ENCODE data around the gene ORC6. TPM values are rescaled to one million over a fixed set of nuclear protein-coding genes. Genes with fewer than 3 reads are reported as not detected.
A peak's percentile ranks its signal among the peaks of the same experiment; 100 is the strongest.

The ORC6 gene
- total RNA-seq, 1 donor from 2014 or later, result 64.3 TPM

DNA sequence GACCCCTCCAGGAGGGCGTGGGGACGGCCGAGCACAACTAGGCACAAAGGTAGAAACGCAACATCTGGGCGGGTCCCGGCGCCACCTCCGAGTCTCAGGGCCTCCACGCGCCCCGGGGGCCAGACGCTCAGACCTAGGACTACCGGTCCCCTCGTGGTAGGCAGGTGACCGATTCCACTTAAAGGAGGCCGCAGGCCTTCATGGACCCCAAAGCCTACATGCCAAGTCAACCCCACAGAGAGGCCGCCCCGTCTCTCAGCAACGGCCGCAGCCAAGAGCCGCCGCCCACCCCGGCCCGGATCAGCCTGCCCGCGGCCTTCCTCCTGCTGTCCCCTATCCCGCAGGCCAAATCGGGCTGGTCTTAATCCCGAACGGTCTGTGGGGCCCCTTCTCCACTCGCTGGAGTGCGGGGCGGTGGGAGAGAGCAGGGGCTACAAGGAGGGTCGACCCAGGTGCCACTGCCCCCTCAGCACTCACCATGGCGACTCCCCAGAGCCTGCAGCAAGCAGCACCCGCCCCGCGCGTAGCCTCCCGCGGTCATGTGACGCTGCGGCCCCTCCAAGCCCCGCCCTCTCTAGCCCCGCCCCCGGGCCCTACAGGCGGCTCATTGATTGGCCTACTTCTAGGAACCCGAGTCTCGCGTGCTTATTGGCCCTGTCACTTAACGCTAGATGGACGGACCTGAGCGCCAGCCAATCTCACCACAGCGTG lies 650 bp upstream of the ORC6 start, which contains the start of gene VPS35:
TSS of gene VPS35 (minus strand) at position 525 of the 711 bp plus-strand sequence. CDS start at position 480, 45 bp downstream.
- Mint-ChIP-seq H3K27ac (no peak within 1 kb of the TSS), H3K4me3 (no peak within 1 kb of the TSS), H3K27me3 (no peaks in the 10 kb centered on the region), H3K4me1 (peaks cover 38% of the 10 kb centered on the region), H3K9me3 (no peaks in the 10 kb centered on the region), H3K36me3 (ENCODE audit: low read depth) (peaks cover 13% of the 10 kb centered on the region)
- intact Hi-C loops (cut with micrococcal nuclease), result loop anchor here (1.0 to 5.0 kb wide), 8 partner anchors 16 to 773 kb away; partner anchors contain the start of genes C16orf87, DNAJA2, GPT2 and ITFG1
- DNase-seq, result peak; percentile 100

DNA sequence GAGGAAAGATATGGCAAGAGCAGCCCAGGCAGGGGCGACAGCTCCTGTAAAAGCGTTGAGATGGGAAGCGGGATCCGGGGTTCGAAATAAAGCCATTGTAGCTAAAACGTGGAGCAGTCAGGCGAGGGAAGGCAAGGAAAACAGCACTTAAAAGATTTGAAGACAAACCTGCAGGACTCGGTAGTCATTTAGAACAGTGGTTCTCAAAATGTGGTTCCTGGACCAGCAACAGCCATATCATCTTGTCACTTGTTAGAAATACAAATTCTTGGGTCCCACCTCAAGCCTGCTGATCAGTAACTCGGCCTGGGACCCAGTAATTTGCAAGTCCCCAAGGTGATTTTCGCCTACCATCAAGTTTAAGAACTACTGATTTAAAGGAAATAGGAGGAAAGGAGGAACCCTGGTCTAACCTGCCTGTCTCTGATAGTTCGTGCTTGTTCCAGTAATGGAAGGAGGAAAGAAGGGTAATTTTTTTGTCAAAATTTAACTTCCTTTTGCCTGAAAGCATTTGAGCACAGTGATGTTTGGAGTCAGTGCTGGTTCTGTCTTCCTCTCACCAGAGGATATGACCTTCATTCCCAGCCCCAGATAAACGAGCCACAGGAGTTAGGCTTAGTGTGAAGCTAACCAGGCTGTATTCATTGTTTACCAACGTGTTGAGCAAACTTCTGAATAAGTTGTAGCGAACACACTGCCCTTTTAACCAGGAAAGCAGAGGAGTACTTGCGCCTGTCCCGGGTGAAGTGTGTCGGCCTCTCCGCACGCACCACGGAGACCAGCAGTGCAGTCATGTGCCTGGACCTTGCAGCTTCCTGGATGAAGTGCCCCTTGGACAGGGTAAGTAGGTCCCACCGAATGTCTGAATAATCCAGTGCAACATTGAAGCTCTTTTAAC lies 1.1 kb downstream of the ORC6 start:
- Mint-ChIP-seq H3K4me1 (peaks cover 29% of the 10 kb centered on the region), H3K27me3 (no peaks in the 10 kb centered on the region), H3K36me3 (ENCODE audit: low read depth) (peaks cover 22% of the 10 kb centered on the region), H3K27ac (no peak overlapping the region), H3K4me3 (no peak overlapping the region), H3K9me3 (no peaks in the 10 kb centered on the region)
- peak; percentile 62 for DNase-seq
- intact Hi-C loops (cut with micrococcal nuclease), result no loop called here

DNA sequence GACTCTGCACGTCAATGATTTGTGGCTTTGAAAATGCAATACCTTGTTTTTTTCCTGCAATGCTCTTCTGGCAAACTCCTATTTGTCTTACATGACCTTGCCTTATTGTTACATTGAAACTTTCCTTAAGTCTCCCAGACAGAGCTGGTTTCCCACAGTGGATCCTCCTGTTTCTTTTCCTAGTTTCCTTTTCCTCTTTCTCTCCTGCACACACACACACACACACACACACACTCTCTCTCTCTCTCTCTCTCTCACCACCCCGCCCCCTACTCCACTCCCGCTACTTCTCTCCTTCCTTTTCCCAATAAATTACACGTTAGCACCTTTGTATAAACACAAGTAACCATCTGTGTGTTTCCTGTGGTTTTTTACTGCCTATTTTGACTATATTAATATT lies 2.3 kb downstream of the ORC6 start:
- Mint-ChIP-seq H3K27me3 (no peaks in the 10 kb centered on the region), H3K4me3 (no peak overlapping the region), H3K36me3 (ENCODE audit: low read depth) (peaks cover 30% of the 10 kb centered on the region), H3K4me1 (peaks cover 29% of the 10 kb centered on the region), H3K9me3 (no peaks in the 10 kb centered on the region), H3K27ac (no peak overlapping the region)
- intact Hi-C loops (cut with micrococcal nuclease), result no loop called here
- peak; percentile 37 for DNase-seq

DNA sequence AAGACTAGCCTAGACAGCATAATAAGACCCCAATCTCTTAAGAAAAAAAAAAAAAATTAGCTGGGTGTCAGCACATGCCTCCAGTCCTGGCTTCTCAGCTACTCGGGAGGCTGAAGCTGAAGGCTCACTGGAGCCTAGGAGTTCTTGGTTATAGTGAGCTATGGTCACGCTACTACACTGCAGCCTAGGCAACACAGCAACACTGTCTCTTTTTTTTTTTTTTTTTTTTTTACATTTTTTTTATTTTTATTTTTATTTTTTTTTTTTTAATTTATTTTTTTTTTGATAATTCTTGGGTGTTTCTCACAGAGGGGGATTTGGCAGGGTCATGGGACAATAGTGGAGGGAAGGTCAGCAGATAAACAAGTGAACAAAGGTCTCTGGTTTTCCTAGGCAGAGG lies 4.1 kb downstream of the ORC6 start:
- intact Hi-C loops (cut with micrococcal nuclease), result no loop called here
- peaks cover 17% of the 10 kb centered on the region for H3K4me1 Mint-ChIP-seq
- DNase-seq, result peak; percentile 53
- H3K27ac Mint-ChIP-seq, result no peak overlapping the region
- H3K36me3 Mint-ChIP-seq (ENCODE audit: low read depth), result peaks cover 40% of the 10 kb centered on the region
- no peaks in the 10 kb centered on the region for H3K9me3 Mint-ChIP-seq
- H3K27me3 Mint-ChIP-seq, result no peaks in the 10 kb centered on the region
- no peak overlapping the region for H3K4me3 Mint-ChIP-seq

DNA sequence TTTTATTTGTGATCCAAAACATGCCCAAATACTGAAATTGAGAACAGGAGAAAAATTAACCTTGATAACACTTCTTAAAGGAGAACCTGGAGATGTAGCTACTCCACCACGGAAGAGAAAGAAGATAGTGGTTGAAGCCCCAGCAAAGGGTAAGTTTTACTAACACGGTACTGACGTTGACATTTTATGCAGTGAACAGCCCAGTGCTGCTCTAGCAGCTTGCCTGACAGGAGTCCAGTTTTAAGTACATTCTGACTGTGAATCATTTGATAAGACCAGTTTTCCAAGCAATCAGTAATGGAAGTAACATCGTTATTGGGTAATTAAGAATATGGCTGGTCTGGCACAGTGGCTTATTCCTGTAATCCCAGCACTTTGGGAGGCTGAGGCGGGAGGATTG lies 6.5 kb downstream of the ORC6 start:
- DNase-seq, result no peak
- intact Hi-C loops (cut with micrococcal nuclease), result no loop called here
- Mint-ChIP-seq H3K27me3 (no peaks in the 10 kb centered on the region), H3K9me3 (no peaks in the 10 kb centered on the region), H3K27ac (no peak overlapping the region), H3K36me3 (ENCODE audit: low read depth) (peaks cover 45% of the 10 kb centered on the region), H3K4me1 (peaks cover 13% of the 10 kb centered on the region), H3K4me3 (no peak overlapping the region)

DNA sequence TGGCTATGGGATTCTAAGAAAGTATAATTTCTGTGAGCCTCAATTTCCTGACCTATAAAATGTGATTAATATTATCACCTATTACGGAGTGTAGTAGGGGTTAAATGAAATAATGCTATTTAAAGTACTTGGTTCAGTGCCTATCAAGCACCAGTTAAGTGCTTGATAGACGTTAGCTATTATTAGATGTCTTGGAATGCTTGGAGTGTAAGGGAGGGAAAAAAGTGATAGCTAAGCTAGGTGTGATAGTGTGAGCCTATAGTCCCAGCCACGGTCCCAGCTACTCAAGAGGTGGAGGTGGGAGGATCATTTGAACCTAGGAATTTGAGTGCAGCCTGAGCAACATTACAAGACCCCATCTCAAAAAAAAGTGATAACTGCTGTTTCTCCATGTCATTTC lies 7.5 kb downstream of the ORC6 start:
- no peak for DNase-seq
- Mint-ChIP-seq H3K9me3 (no peaks in the 10 kb centered on the region), H3K4me3 (no peak overlapping the region), H3K36me3 (ENCODE audit: low read depth) (peaks cover 40% of the 10 kb centered on the region), H3K27ac (no peak overlapping the region), H3K27me3 (no peaks in the 10 kb centered on the region), H3K4me1 (peaks cover 4% of the 10 kb centered on the region)
- intact Hi-C loops (cut with micrococcal nuclease), result no loop called here

DNA sequence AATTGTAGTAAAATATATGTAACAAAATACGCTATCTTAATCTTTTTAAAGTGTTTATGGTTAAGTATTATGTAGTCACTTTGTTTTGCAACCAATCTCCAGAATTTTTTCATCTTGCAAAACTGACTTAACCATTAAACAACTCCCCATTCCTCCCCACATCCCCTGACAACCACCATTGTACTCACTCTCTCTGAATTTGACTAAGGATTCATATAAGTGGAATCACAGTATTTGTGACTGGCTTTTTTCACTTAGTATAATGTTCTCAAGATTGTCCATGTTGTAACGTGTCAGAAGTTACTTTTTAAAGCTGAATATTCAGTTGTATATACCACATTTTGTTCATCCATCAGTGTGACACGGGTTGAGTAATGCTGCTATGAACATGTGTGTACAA lies 10.6 kb downstream of the ORC6 start:
- DNase-seq, result no peak
- H3K27ac Mint-ChIP-seq, result no peak overlapping the region
- no peaks in the 10 kb centered on the region for H3K27me3 Mint-ChIP-seq

DNA sequence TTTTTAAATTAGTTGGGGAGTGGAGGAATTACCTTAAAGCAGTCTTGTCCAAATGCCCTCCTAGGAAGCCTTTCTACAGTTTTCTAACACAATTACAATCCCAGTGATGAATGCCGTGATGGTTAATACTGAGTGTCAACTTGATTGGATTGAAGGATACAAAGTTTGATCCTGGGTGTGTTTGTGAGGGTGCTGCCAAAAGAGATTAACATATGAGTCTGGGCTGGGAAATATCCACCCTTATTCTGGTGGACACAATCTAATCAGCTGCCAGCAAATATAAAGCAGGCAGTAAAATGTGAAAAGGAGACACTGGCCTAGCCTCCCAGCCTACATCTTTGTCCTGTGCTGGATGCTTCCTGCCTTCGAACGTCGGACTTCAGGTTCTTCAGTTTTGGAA lies 12.2 kb downstream of the ORC6 start:
- DNase-seq, result peak; percentile 26
- H3K4me3 Mint-ChIP-seq, result no peak overlapping the region
- intact Hi-C loops (cut with micrococcal nuclease), result no loop called here
- no peak overlapping the region for H3K27ac Mint-ChIP-seq
- H3K4me1 Mint-ChIP-seq, result peaks cover 3% of the 10 kb centered on the region
- no peaks in the 10 kb centered on the region for H3K9me3 Mint-ChIP-seq
- H3K36me3 Mint-ChIP-seq (ENCODE audit: low read depth), result peaks cover 21% of the 10 kb centered on the region
- no peaks in the 10 kb centered on the region for H3K27me3 Mint-ChIP-seq

More for the DNA sequence above, 10.6 kb downstream of the ORC6 start:
- H3K36me3 Mint-ChIP-seq (ENCODE audit: low read depth), result peaks cover 34% of the 10 kb centered on the region
- intact Hi-C loops (cut with micrococcal nuclease), result no loop called here
- H3K4me1 Mint-ChIP-seq, result no peaks in the 10 kb centered on the region
- no peak overlapping the region for H3K4me3 Mint-ChIP-seq
- no peaks in the 10 kb centered on the region for H3K9me3 Mint-ChIP-seq

DNA sequence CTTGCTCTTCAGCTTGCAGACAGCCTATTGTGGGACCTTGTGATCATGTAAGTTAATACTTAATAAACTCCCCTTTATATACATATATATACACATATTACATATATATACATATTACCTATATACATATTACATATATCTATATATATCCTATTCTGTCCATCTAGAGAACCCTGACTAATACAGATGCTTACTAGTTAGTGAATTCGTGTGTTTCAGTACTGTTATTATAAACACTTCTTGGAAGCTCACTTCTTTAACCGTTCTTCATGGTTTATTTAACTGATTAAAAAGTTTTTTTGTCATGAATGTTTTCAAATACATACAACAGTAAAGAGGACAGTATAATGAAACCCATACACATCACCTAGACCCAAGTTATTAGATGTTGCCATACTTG lies 12.6 kb downstream of the ORC6 start:
- no peaks in the 10 kb centered on the region for H3K9me3 Mint-ChIP-seq
- intact Hi-C loops (cut with micrococcal nuclease), result no loop called here
- H3K27me3 Mint-ChIP-seq, result peaks cover under 1% of the 10 kb centered on the region
- no peak overlapping the region for H3K4me3 Mint-ChIP-seq
- H3K27ac Mint-ChIP-seq, result no peak overlapping the region
- peaks cover 18% of the 10 kb centered on the region for H3K36me3 Mint-ChIP-seq (ENCODE audit: low read depth)
- peaks cover 5% of the 10 kb centered on the region for H3K4me1 Mint-ChIP-seq
- no peak for DNase-seq

DNA sequence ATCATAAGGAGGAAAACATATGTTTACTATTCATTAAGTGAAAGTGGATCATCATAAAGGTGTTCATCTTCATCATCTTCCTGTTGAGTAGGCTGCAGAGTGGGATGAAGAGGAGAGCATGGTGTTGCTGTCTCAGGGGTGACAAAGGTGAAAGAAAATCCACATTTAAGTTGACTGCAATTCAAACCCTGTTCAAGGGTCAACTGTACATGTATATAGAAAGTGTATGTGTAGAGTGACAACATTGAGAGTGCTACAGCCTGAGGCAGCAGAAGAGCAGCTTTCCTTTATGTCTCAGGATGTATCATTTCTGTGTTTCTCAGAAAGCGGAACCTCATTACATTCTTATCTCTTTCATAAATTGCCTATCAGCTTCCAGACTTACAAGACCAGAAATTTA lies 17.2 kb downstream of the ORC6 start:
- peaks cover 6% of the 10 kb centered on the region for H3K36me3 Mint-ChIP-seq (ENCODE audit: low read depth)
- no peak for DNase-seq
- intact Hi-C loops (cut with micrococcal nuclease), result no loop called here
- peaks cover 8% of the 10 kb centered on the region for H3K27me3 Mint-ChIP-seq
- no peak overlapping the region for H3K27ac Mint-ChIP-seq
- peaks cover 5% of the 10 kb centered on the region for H3K4me1 Mint-ChIP-seq
- H3K9me3 Mint-ChIP-seq, result no peaks in the 10 kb centered on the region
- no peak overlapping the region for H3K4me3 Mint-ChIP-seq

DNA sequence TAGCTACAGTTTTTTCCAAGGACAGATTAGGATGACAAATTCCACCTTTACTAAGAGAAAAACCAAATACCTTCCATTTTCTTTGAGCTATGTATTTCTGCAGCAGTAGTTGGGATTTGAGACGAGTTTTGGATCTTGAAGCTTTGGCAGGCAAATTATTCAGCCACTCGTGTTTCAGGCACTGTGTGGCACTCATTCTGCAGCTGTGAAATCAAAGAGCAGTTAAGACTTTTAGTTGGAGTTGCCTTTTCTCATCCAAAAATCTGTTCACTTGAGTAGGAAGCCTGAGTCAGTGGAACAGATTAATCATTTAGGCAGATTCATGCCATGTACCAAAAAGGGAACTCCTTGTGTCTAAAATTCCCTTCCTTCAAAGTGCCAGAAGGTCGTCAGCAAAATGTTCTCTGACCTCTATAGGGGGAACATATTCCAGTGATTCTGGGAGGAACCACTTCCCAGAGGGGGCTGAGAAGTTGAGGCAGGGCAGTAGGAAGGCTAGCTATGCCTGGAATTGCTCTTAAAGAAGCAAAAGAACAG lies 20.1 kb downstream of the ORC6 start:
- Mint-ChIP-seq H3K36me3 (ENCODE audit: low read depth) (no peaks in the 10 kb centered on the region), H3K9me3 (no peaks in the 10 kb centered on the region), H3K4me1 (peaks cover 5% of the 10 kb centered on the region), H3K27me3 (peaks cover 8% of the 10 kb centered on the region), H3K27ac (no peak overlapping the region), H3K4me3 (no peak overlapping the region)
- no peak for DNase-seq
- intact Hi-C loops (cut with micrococcal nuclease), result no loop called here

DNA sequence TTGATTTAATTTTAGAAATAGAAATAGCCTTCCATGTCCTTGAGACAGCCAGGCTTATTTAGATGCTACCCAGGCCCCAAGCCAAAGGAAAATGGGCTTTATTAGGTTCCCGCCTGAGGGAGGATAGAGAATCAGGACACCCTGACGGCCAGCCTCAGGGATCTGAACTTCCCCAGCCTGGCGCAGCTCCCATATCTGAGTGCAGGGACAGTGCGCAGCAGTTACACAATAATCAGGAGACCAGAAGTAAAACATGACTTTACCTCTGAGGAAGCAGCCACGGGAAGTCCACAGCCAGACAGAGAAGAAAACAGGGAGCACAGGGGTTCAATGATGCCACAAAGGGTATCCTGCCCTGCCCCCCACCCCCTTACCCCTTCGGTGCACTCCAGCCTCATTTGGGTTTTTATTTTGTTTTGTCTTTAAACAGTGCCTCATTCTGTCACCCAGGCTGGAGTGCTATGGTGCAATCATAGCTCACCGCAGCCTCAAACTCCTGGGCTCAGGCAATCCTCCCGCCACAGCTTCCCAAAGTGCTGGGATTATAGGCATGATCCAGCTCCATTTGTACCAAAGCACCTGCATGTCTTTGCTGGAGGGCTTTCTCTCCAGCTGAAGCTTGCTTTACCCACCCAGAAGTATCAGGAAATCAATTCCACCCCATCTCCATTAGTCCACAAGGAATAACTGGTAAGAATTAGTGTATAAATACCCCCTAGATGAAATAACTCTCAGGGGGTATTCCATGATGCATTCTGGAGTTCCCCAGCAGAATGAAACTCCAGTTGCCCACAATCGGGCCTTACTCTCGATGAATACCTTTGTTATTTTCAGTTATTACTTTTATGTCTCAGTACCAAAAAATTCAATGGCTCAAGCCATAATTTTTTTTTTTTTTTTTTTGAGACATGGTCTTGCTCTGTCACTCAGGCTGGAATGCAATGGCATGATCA lies 21.9 kb downstream of the ORC6 start:
- H3K27ac Mint-ChIP-seq, result no peak overlapping the region
- intact Hi-C loops (cut with micrococcal nuclease), result no loop called here
- H3K36me3 Mint-ChIP-seq (ENCODE audit: low read depth), result no peaks in the 10 kb centered on the region
- H3K27me3 Mint-ChIP-seq, result peaks cover 10% of the 10 kb centered on the region
- H3K4me1 Mint-ChIP-seq, result peaks cover 4% of the 10 kb centered on the region
- DNase-seq, result no peak
- H3K9me3 Mint-ChIP-seq, result no peaks in the 10 kb centered on the region
- H3K4me3 Mint-ChIP-seq, result no peak overlapping the region

DNA sequence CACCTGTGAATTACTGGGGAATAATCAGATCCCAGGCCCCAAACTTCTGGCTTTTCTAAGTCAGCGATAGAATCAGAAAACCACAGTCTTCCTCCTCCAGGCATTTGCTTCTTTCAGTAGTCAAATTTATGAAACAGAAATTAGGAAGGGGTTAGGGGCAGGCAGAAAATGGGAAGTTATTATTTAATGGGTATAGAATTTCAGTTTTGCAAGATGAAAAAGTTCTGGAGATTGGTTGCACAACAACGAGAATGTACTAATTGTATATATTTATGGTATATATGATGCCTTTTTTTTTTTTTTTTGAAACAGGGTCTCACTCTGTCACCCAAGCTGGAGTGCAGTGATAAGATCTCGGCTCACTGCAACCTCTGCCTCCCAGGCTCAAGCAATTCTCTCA lies 23.5 kb downstream of the ORC6 start:
- no peaks in the 10 kb centered on the region for H3K36me3 Mint-ChIP-seq (ENCODE audit: low read depth)
- H3K27ac Mint-ChIP-seq, result no peak overlapping the region
- intact Hi-C loops (cut with micrococcal nuclease), result no loop called here
- no peak for DNase-seq
- H3K27me3 Mint-ChIP-seq, result peaks cover 9% of the 10 kb centered on the region
- H3K4me1 Mint-ChIP-seq, result no peaks in the 10 kb centered on the region
- H3K9me3 Mint-ChIP-seq, result no peaks in the 10 kb centered on the region
- H3K4me3 Mint-ChIP-seq, result no peak overlapping the region

Data from activated CD4-positive, alpha-beta T cell treated with anti-CD3 and anti-CD28 coated beads, Interleukin-2, amount 10 ng/mL, durations not matched to agents 24 days and 14 days (primary cell).